ENCODE measurements around the gene SRRM3. TPM values are rescaled to one million over a fixed set of nuclear protein-coding genes. Genes with fewer than 3 reads are reported as not detected.

SRRM3 gene
- total and polyA plus RNA-seq, 2 experiments from 2014 or later: 8.6 to 13.8 TPM

DNA sequence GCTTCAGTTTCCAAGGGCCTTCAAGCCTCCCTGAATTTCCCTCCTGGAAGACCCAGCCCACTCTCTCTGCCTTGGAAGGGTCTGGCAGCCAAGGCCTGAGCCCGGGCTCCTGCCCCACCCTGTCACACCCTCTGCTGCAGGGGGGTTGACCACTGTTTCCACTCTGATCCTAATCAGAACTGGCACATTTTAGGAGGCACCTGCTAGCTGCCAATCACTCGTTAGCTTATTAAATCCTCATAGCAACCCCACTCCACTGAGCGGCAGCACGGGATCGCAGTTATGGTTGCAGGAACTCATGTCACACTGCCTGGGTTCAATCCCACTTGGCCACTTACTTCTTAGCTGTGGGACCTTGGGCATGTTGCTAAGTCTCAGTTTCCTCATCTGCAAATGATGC, 113.7 kb downstream of the SRRM3 start:
- peaks cover 5% of the 10 kb centered on the region; the same call in 1 of the 3 replicates for H3K36me3 Mint-ChIP-seq (ENCODE audit: low read depth)
- no peaks in the 10 kb centered on the region for H3K79me2 ChIP-seq (replicated peaks; ENCODE audit: insufficient read depth)
- DNase-seq (ENCODE audit: low spot score): no peak
- H3K4me3 ChIP-seq: no peak overlapping the region
- H3K27me3 Mint-ChIP-seq (ENCODE audit: insufficient read depth, low read depth, poor library complexity): peaks cover 20% of the 10 kb centered on the region
- H3K9me2 ChIP-seq (ENCODE audit: insufficient read depth): no peaks in the 10 kb centered on the region
- no peaks in the 10 kb centered on the region for H3K27me3 ChIP-seq (ENCODE audit: insufficient read depth)
- no peak overlapping the region for H3K27ac Mint-ChIP-seq
- peaks cover 20% of the 10 kb centered on the region for H3F3A ChIP-seq (replicated peaks; ENCODE audit: low read depth)
- H3K4me1 ChIP-seq (ENCODE audit: insufficient read depth): peaks cover 15% of the 10 kb centered on the region
- peaks cover 17% of the 10 kb centered on the region for H3K4me1 Mint-ChIP-seq
- H3K36me3 ChIP-seq (ENCODE audit: insufficient read depth): no peaks in the 10 kb centered on the region
- H2AFZ ChIP-seq: no peak overlapping the region
- H3K4me3 Mint-ChIP-seq: no peak overlapping the region
- TF ChIP-seq ZNF331 (CRISPR knock-in tag; IDR thresholded peaks at IDR 0.05; ENCODE audit: low read depth): no peak
- TF ChIP-seq STAT1 (IDR thresholded peaks at IDR 0.05; ENCODE audit: unreplicated experiment): no peak
- no peak for TF ChIP-seq EZH2 (IDR thresholded peaks at IDR 0.05; ENCODE audit: low read depth, unreplicated experiment)
- H3K27ac ChIP-seq (ENCODE audit: low read depth): no peak overlapping the region
- ATAC-seq: no peak
- H4K20me1 ChIP-seq (replicated peaks; ENCODE audit: insufficient read depth): no peaks in the 10 kb centered on the region
- peaks cover 1% of the 10 kb centered on the region; the same call in 1 of the 3 replicates for H3K9me3 Mint-ChIP-seq
- no peak overlapping the region for H3K4me2 ChIP-seq

- H3K27me3 ChIP-seq (ENCODE audit: insufficient read depth): no peaks in the 10 kb centered on the region
- peaks cover 6% of the 10 kb centered on the region for H4K20me1 ChIP-seq (replicated peaks; ENCODE audit: insufficient read depth)
- H3F3A ChIP-seq (replicated peaks; ENCODE audit: low read depth): peaks cover 27% of the 10 kb centered on the region
- peaks cover 17% of the 10 kb centered on the region for H3K4me1 Mint-ChIP-seq
- H3K4me1 ChIP-seq (ENCODE audit: insufficient read depth): peaks cover 15% of the 10 kb centered on the region
- peaks cover 25% of the 10 kb centered on the region for H3K27me3 Mint-ChIP-seq (ENCODE audit: insufficient read depth, low read depth, poor library complexity)
- no peaks in the 10 kb centered on the region; the same call in 2 of the 3 replicates for H3K9me3 Mint-ChIP-seq
- peaks cover 17% of the 10 kb centered on the region; the same call in 2 of the 3 replicates for H3K36me3 Mint-ChIP-seq (ENCODE audit: low read depth)
- peak overlapping the region; percentile 53 for H2AFZ ChIP-seq
- no peaks in the 10 kb centered on the region for H3K9me2 ChIP-seq (ENCODE audit: insufficient read depth)
- peak overlapping the region; percentile 83 for H3K4me3 Mint-ChIP-seq
- H3K36me3 ChIP-seq (ENCODE audit: insufficient read depth): no peaks in the 10 kb centered on the region
- peak overlapping the region; percentile 88 for H3K27ac Mint-ChIP-seq
- ATAC-seq (peak; percentile 0; the same call in 2 of the 3 replicates), DNase-seq (ENCODE audit: low spot score) (peak; percentile 40)
- H3K4me3 ChIP-seq: peak overlapping the region; percentile 50
- peak overlapping the region; percentile 83 for H3K4me2 ChIP-seq
- peak overlapping the region; percentile 92 for H3K27ac ChIP-seq (ENCODE audit: low read depth)
- no peaks in the 10 kb centered on the region for H3K79me2 ChIP-seq (replicated peaks; ENCODE audit: insufficient read depth)
- TF ChIP-seq STAT1 (IDR thresholded peaks at IDR 0.05; ENCODE audit: unreplicated experiment): no peak
- no peak for TF ChIP-seq POLR2AphosphoS5 (IDR thresholded peaks at IDR 0.05; ENCODE audit: low read depth)
- TF ChIP-seq JUNB (IDR thresholded peaks at IDR 0.05; ENCODE audit: unreplicated experiment): no peak
- no peak for TF ChIP-seq CREB1 (CRISPR knock-in tag; IDR thresholded peaks at IDR 0.05; ENCODE audit: low read depth)
- TF ChIP-seq EZH2 (IDR thresholded peaks at IDR 0.05; ENCODE audit: low read depth, unreplicated experiment): no peak
- TF ChIP-seq, protein P1, sequence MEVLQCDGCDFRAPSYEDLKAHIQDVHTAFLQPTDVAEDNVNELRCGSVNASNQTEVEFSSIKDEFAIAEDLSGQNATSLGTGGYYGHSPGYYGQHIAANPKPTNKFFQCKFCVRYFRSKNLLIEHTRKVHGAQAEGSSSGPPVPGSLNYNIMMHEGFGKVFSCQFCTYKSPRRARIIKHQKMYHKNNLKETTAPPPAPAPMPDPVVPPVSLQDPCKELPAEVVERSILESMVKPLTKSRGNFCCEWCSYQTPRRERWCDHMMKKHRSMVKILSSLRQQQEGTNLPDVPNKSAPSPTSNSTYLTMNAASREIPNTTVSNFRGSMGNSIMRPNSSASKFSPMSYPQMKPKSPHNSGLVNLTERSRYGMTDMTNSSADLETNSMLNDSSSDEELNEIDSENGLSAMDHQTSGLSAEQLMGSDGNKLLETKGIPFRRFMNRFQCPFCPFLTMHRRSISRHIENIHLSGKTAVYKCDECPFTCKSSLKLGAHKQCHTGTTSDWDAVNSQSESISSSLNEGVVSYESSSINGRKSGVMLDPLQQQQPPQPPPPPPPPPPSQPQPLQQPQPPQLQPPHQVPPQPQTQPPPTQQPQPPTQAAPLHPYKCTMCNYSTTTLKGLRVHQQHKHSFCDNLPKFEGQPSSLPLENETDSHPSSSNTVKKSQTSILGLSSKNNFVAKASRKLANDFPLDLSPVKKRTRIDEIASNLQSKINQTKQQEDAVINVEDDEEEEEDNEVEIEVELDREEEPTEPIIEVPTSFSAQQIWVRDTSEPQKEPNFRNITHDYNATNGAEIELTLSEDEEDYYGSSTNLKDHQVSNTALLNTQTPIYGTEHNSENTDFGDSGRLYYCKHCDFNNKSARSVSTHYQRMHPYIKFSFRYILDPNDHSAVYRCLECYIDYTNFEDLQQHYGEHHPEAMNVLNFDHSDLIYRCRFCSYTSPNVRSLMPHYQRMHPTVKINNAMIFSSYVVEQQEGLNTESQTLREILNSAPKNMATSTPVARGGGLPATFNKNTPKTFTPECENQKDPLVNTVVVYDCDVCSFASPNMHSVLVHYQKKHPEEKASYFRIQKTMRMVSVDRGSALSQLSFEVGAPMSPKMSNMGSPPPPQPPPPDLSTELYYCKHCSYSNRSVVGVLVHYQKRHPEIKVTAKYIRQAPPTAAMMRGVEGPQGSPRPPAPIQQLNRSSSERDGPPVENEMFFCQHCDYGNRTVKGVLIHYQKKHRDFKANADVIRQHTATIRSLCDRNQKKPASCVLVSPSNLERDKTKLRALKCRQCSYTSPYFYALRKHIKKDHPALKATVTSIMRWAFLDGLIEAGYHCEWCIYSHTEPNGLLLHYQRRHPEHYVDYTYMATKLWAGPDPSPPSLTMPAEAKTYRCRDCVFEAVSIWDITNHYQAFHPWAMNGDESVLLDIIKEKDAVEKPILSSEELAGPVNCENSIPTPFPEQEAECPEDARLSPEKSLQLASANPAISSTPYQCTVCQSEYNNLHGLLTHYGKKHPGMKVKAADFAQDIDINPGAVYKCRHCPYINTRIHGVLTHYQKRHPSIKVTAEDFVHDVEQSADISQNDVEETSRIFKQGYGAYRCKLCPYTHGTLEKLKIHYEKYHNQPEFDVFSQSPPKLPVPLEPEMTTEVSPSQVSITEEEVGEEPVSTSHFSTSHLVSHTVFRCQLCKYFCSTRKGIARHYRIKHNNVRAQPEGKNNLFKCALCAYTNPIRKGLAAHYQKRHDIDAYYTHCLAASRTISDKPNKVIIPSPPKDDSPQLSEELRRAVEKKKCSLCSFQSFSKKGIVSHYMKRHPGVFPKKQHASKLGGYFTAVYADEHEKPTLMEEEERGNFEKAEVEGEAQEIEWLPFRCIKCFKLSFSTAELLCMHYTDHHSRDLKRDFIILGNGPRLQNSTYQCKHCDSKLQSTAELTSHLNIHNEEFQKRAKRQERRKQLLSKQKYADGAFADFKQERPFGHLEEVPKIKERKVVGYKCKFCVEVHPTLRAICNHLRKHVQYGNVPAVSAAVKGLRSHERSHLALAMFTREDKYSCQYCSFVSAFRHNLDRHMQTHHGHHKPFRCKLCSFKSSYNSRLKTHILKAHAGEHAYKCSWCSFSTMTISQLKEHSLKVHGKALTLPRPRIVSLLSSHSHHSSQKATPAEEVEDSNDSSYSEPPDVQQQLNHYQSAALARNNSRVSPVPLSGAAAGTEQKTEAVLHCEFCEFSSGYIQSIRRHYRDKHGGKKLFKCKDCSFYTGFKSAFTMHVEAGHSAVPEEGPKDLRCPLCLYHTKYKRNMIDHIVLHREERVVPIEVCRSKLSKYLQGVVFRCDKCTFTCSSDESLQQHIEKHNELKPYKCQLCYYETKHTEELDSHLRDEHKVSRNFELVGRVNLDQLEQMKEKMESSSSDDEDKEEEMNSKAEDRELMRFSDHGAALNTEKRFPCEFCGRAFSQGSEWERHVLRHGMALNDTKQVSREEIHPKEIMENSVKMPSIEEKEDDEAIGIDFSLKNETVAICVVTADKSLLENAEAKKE (CRISPR knock-in tag; IDR thresholded peaks at IDR 0.05): no peak
- TF ChIP-seq, protein P2, sequence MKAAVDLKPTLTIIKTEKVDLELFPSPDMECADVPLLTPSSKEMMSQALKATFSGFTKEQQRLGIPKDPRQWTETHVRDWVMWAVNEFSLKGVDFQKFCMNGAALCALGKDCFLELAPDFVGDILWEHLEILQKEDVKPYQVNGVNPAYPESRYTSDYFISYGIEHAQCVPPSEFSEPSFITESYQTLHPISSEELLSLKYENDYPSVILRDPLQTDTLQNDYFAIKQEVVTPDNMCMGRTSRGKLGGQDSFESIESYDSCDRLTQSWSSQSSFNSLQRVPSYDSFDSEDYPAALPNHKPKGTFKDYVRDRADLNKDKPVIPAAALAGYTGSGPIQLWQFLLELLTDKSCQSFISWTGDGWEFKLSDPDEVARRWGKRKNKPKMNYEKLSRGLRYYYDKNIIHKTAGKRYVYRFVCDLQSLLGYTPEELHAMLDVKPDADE (IDR thresholded peaks at IDR 0.05): no peak
- TF ChIP-seq ZNF331 (CRISPR knock-in tag; IDR thresholded peaks at IDR 0.05; ENCODE audit: low read depth): no peak
Observed at GRCh38 chr7:76316984-76317781, 115.5 kb downstream of the SRRM3 start.

Measured in GM23338 (cell line).